ENCODE measurements around the gene GPR179.

DNA sequence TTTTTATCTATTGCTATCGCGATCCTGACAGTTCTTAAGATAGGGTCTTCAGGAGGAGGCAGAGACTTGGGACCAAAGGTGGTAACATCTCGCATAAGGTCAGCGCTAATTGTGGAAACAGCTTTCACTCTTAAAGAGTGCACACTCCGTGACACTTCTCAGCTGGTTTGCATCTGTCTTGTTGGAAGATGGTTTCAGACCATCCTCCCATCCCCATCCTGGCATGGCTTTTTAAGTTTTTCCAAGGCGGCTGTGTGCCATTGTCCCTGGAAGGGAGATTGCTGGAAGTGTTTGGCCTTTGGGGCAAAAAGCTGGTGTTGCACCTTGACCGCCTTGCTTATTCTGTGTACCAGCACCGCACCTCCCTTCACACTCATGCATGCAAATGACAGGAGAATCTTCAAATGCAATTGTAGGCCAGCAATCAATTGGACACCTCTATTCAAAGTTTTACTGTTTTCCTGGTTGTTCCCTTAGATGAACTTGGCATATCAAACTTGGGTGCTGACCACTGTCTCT lies 9.4 kb upstream of the GPR179 start:
- TF ChIP-seq CTCF (IDR thresholded peaks at IDR 0.05; ENCODE audit: extremely low read depth in 1 of 2, insufficient read depth in 1 of 2, low read depth in 1 of 2, low read length in 2 of 2) (no peak), POLR2AphosphoS5 (IDR thresholded peaks at IDR 0.05; ENCODE audit: insufficient read depth, low read depth, low read length) (no peak), POLR2A (IDR thresholded peaks at IDR 0.05; ENCODE audit: low read depth, low read length) (no peak), EZH2 (IDR thresholded peaks at IDR 0.05; ENCODE audit: borderline replicate concordance, low read depth, low read length, severe bottlenecking) (no peak), MAX (IDR thresholded peaks at IDR 0.05; ENCODE audit: insufficient read depth, insufficient read length) (no peak)

All from endothelial cell of umbilical vein (primary cell).